GM12878 (cell line): ENCODE measurements around the gene GAB1. TPM values are rescaled to one million over a fixed set of nuclear protein-coding genes. Genes with fewer than 3 reads are reported as not detected.

Source experiments
- ATAC-seq: fragments of 200-7000 bp; cut with Tn5 transposase; 3 replicates; pipeline ENCODE4 v1.9.1; 2020; ENCODE audit warnings: mild to moderate bottlenecking, moderate library complexity
- BruUV-seq: library from RNA; stranded (reverse); fragments of 400-500 nt; replicated peaks from 2 replicates; lab custom pipeline; 2021; lab: Mats Ljungman, UMichigan
- CTCF ChIA-PET: fragments of 300-600 bp; sonication (Branson Sonifier 250); formaldehyde crosslinking; extraction: SDS; loops from one replicate; lab custom pipeline; 2021; ENCODE audit warnings: inconsistent platforms; lab: Yijun Ruan, JAX
- POLR2A ChIA-PET: fragments of 350-600 bp; formaldehyde crosslinking; extraction: SDS; loops from one replicate; lab custom pipeline; 2021; ENCODE audit warnings: inconsistent platforms; lab: Charles Lee
- RAD21 ChIA-PET: fragments of 300-600 bp; sonication (Branson Sonifier 250); formaldehyde crosslinking; loops from one replicate; lab custom pipeline; 2023; ENCODE audit warnings: antibody characterized with exemption; ENCODE audit not compliant: unreplicated experiment; lab: Charles Lee
- SMC1A ChIA-PET: fragments of 300-600 bp; sonication (Branson Sonifier 250); formaldehyde crosslinking; loops from one replicate; lab custom pipeline; 2023; ENCODE audit not compliant: unreplicated experiment, uncharacterized antibody; lab: Charles Lee
- DNase-seq: peaks from one replicate; pipeline ENCODE4 v3.0.0-alpha.2; 2011; ENCODE audit warnings: low read depth, low spot score
- FAIRE-seq: peaks from 3 replicates; lab custom pipeline; 2011; peaks lifted over from hg19 to GRCh38; lab: Jason Lieb, UNC
- H2AFZ ChIP-seq: 2 replicates; pipeline ENCODE4 v1.6.0; 2011; ENCODE audit warnings: low read depth, low read length, control low read depth; ENCODE audit not compliant: control insufficient read depth
- H3K27ac ChIP-seq: 2 replicates; pipeline ENCODE4 v1.5.1; 2011; ENCODE audit warnings: control low read depth; ENCODE audit not compliant: control insufficient read depth, insufficient read depth
- H3K27me3 ChIP-seq, 2 experiments: replicated peaks in 1 of 2; 2 replicates each; pipeline versions ENCODE4 v1.6.0 to v1.6.1; 2011; ENCODE audit warnings: low read length in 1 of 2; ENCODE audit not compliant: control insufficient read depth in 2 of 2, insufficient read depth in 2 of 2
- H3K36me3 ChIP-seq, 2 experiments: 2 replicates each; pipeline ENCODE4 v1.5.1; 2011; ENCODE audit warnings: low read length in 1 of 2; ENCODE audit not compliant: control insufficient read depth in 2 of 2, insufficient read depth in 2 of 2
- H3K4me1 ChIP-seq: 2 replicates; pipeline ENCODE4 v1.6.1; 2011; ENCODE audit warnings: mild to moderate bottlenecking, low read length, moderate library complexity, mixed read lengths; ENCODE audit not compliant: control insufficient read depth, insufficient read depth
- H3K4me2 ChIP-seq: 2 replicates; pipeline ENCODE4 v1.6.0; 2011; ENCODE audit warnings: control low read depth; ENCODE audit not compliant: control insufficient read depth, insufficient read depth
- H3K4me3 ChIP-seq: fragments of 200-600 bp; sonication (generic); 2 replicates; pipeline ENCODE4 v1.5.1; 2016
- H3K79me2 ChIP-seq: 2 replicates; pipeline ENCODE4 v1.6.0; 2011; ENCODE audit warnings: low read length; ENCODE audit not compliant: control insufficient read depth, insufficient read depth
- H3K9ac ChIP-seq: 2 replicates; pipeline ENCODE4 v1.8.0; 2011; ENCODE audit warnings: low read length, control low read depth, mixed read lengths; ENCODE audit not compliant: control insufficient read depth, insufficient read depth
- H3K9me3 ChIP-seq: replicated peaks from 3 replicates; pipeline ENCODE4 v1.5.1; 2011; ENCODE audit warnings: mild to moderate bottlenecking, low read length; ENCODE audit not compliant: control insufficient read depth, insufficient read depth
- H4K20me1 ChIP-seq: 2 replicates; pipeline ENCODE4 v1.6.0; 2011; ENCODE audit not compliant: control insufficient read depth, insufficient read depth
- CHD2 ChIP-seq: IDR thresholded peaks from 2 replicates; pipeline ENCODE4 v1.6.1; 2011; ENCODE audit warnings: low read depth, low read length, improper control_type of control experiment, borderline replicate concordance
- CREM ChIP-seq: IDR thresholded peaks from 2 replicates; pipeline ENCODE4 v1.6.1; 2014; ENCODE audit warnings: antibody characterized with exemption, low read depth
- DPF2 ChIP-seq: fragments of 450-650 bp; IDR thresholded peaks from 2 replicates; pipeline ENCODE4 v1.6.1; 2017; ENCODE audit warnings: mild to moderate bottlenecking
- FOS ChIP-seq: IDR thresholded peaks from 3 replicates; pipeline ENCODE4 v1.6.1; 2011; ENCODE audit warnings: borderline replicate concordance; ENCODE audit not compliant: insufficient read length; ENCODE audit errors: extremely low read depth
- GATAD2B ChIP-seq: fragments of 450-650 bp; conservative IDR thresholded peaks from 2 replicates; pipeline ENCODE4 v1.6.1; 2017; ENCODE audit warnings: low read depth, mild to moderate bottlenecking, moderate library complexity
- HCFC1 ChIP-seq: fragments of 150-350 bp; IDR thresholded peaks from 2 replicates; pipeline ENCODE4 v1.6.1; 2014; ENCODE audit warnings: low read length
- HDGF ChIP-seq: fragments of 450-650 bp; IDR thresholded peaks from 2 replicates; pipeline ENCODE4 v1.6.1; 2016; ENCODE audit warnings: antibody characterized with exemption
- IKZF2 ChIP-seq, 2 experiments: fragments of 450-650 bp; IDR thresholded peaks; 2 replicates each; pipeline ENCODE4 v1.6.1; 2017; ENCODE audit warnings: mild to moderate bottlenecking in 2 of 2, moderate library complexity in 2 of 2
- MEF2B ChIP-seq: fragments of 450-650 bp; IDR thresholded peaks from 2 replicates; pipeline ENCODE4 v1.6.1; 2018; ENCODE audit warnings: mild to moderate bottlenecking, moderate library complexity; ENCODE audit not compliant: partially characterized antibody, poor library complexity, severe bottlenecking
- MYB ChIP-seq: fragments of 150-350 bp; IDR thresholded peaks from 2 replicates; pipeline ENCODE4 v1.6.1; 2014; ENCODE audit warnings: mild to moderate bottlenecking, low read depth, low read length, borderline replicate concordance
- NFXL1 ChIP-seq: fragments of 450-650 bp; IDR thresholded peaks from 2 replicates; pipeline ENCODE4 v1.6.1; 2017; ENCODE audit warnings: antibody characterized with exemption, mild to moderate bottlenecking, borderline replicate concordance
- RBBP5 ChIP-seq: fragments of 200-600 bp; sonication (generic); conservative IDR thresholded peaks from 2 replicates; pipeline ENCODE4 v1.6.1; 2016
- RELA ChIP-seq: fragments of 450-650 bp; IDR thresholded peaks from 2 replicates; pipeline ENCODE4 v1.8.0; 2014; ENCODE audit warnings: borderline replicate concordance; ENCODE audit not compliant: partially characterized antibody
- SKIL ChIP-seq: fragments of 450-650 bp; IDR thresholded peaks from 2 replicates; pipeline ENCODE4 v1.6.1; 2017; ENCODE audit warnings: mild to moderate bottlenecking, low read depth, inconsistent platforms; ENCODE audit not compliant: poor library complexity, severe bottlenecking
- STAT1 ChIP-seq: fragments of 450-650 bp; conservative IDR thresholded peaks from 2 replicates; pipeline ENCODE4 v1.6.1; 2014; ENCODE audit warnings: antibody characterized with exemption, mild to moderate bottlenecking
- TAF1 ChIP-seq: IDR thresholded peaks from 2 replicates; pipeline ENCODE4 v1.6.1; 2011; ENCODE audit warnings: mild to moderate bottlenecking, low read depth, low read length, borderline replicate concordance
- ZNF24 ChIP-seq: fragments of 450-650 bp; IDR thresholded peaks from 2 replicates; pipeline ENCODE4 v1.6.1; 2017; ENCODE audit warnings: antibody characterized with exemption, mild to moderate bottlenecking
- WGBS: methylation state at CpG from one replicate; pipeline ENCODE4 v1.1.6; 2016; ENCODE audit warnings: low lambda C conversion rate; ENCODE audit not compliant: insufficient replicate concordance, insufficient coverage; ENCODE audit errors: missing lambda C conversion rate; 5-methylcytosine and 5-hydroxymethylcytosine counted together
- in situ Hi-C: fragments of 300-500 bp; cut with MboI; formaldehyde crosslinking; loops from 9 replicates; pipeline ENCODE4 v1.14.3; 2018; ENCODE audit warnings: mixed read lengths
- intact Hi-C: fragments of 100-400 bp; cut with micrococcal nuclease; formaldehyde crosslinking; loops from one replicate; pipeline ENCODE4 v1.14.2; 2022; ENCODE audit not compliant: unreplicated experiment
- polyA plus RNA-seq, 11 experiments: library from polyadenylated mRNA; depleted of rRNA in 4 of 11; unstranded in 6 of 11; stranded (reverse) in 5 of 11; fragments of >200 nt; fragmentation: Nextera tagmentation in 4 of 11; fragmentation: Illumina TruSeq in 1 of 11; extraction: Ambion mirVana in 4 of 11; extraction: Trizol in 1 of 11; gene quantifications; 1 replicate in 1 of 11; 2 replicates in 10 of 11; pipeline versions ENCODE4 v1.2.1 to v1.2.3, GENCODE V29; 2011 to 2016; ENCODE audit warnings: inconsistent platforms in 2 of 11, missing spikeins in 2 of 11, low read depth in 1 of 11
- total RNA-seq, 4 experiments: library from RNA; depleted of rRNA in 3 of 4; stranded (reverse); fragments of >200 nt in 3 of 4; fragmentation: Illumina TruSeq in 1 of 4; extraction: Trizol in 1 of 4; gene quantifications; 2 replicates each; pipeline versions ENCODE4 v1.2.1 to v1.2.3, GENCODE V29; 2013 to 2021
- TF ChIP-seq, protein P1 (sequence below): fragments of 450-650 bp; IDR thresholded peaks from 2 replicates; pipeline ENCODE4 v1.6.1; 2017; ENCODE audit warnings: low read depth, mild to moderate bottlenecking, moderate library complexity

The GAB1 gene
- total and polyA plus RNA-seq, 10 of the 15 experiments (the other 5 are each of a cell fraction or from before 2014, with no cell fraction given): 0.37 to 5.3 (median 3.2) TPM

GRCh38 chr4:143417679-143418403 is 81.2 kb downstream of the GAB1 start:
- RAD21 ChIA-PET: interaction anchor here (0.6 to 5.9 kb wide), 24 partner anchors 8 to 208 kb away, joined by 3 to 97 read pairs (median 5); no protein-coding TSS in a partner anchor
- TF ChIP-seq FOS: no peak
- TF ChIP-seq RELA: peak; percentile 85
- peak; percentile 84 to 92 for TF ChIP-seq IKZF2 (IDR thresholded peaks at IDR 0.05)
- TF ChIP-seq CREM: peak; percentile 29; the same call in 1 of the 2 replicates
- no peak for TF ChIP-seq TAF1
- TF ChIP-seq STAT1: no peak
- TF ChIP-seq SKIL: peak; percentile 40
- TF ChIP-seq, protein P1, sequence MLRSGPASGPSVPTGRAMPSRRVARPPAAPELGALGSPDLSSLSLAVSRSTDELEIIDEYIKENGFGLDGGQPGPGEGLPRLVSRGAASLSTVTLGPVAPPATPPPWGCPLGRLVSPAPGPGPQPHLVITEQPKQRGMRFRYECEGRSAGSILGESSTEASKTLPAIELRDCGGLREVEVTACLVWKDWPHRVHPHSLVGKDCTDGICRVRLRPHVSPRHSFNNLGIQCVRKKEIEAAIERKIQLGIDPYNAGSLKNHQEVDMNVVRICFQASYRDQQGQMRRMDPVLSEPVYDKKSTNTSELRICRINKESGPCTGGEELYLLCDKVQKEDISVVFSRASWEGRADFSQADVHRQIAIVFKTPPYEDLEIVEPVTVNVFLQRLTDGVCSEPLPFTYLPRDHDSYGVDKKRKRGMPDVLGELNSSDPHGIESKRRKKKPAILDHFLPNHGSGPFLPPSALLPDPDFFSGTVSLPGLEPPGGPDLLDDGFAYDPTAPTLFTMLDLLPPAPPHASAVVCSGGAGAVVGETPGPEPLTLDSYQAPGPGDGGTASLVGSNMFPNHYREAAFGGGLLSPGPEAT: peak; percentile 91
- no peak for TF ChIP-seq NFXL1
- TF ChIP-seq MEF2B: peak; percentile 77
- TF ChIP-seq GATAD2B: peak; percentile 75
- TF ChIP-seq CHD2: peak; percentile 82; the same call in 1 of the 2 replicates
- no peak for TF ChIP-seq HDGF
- no peak for TF ChIP-seq HCFC1
- TF ChIP-seq ZNF24: peak; percentile 54
- TF ChIP-seq MYB: 0 out of 2 replicates have a peak, but pooled peaks have one; percentile 37
- no peak for TF ChIP-seq RBBP5
- peak; percentile 92 for TF ChIP-seq DPF2

More at GRCh38 chr4:143417679-143418403, 81.2 kb downstream of the GAB1 start:
- H3K9ac ChIP-seq: no peak overlapping the region
- H3K36me3 ChIP-seq: no peaks in the 10 kb centered on the region
- H3K9me3 ChIP-seq: no peaks in the 10 kb centered on the region
- intact Hi-C loops (no loop called here), in situ Hi-C loops (no loop called here)
- ChIA-PET SMC1A (interaction anchor here (0.8 to 12.4 kb wide), 25 partner anchors 9 to 217 kb away, joined by 3 to 166 read pairs (median 5); partner anchors contain the start of gene GAB1), CTCF (interaction anchor here (1.0 to 6.3 kb wide), 11 partner anchors 9 to 81 kb away, joined by 3 to 70 read pairs (median 7); no protein-coding TSS in a partner anchor), POLR2A (interaction anchor here (0.8 to 4.3 kb wide), 13 partner anchors 8 to 97 kb away, joined by 3 to 33 read pairs (median 7); no protein-coding TSS in a partner anchor)
- H3K4me2 ChIP-seq: peak overlapping the region; percentile 43
- H3K27me3 ChIP-seq: no peaks in the 10 kb centered on the region
- FAIRE-seq: peak; percentile 7
- 3% methylated on average over 12 of the region's 12 CpGs for WGBS
- no peaks in the 10 kb centered on the region for H3K79me2 ChIP-seq
- no peak overlapping the region for H3K27ac ChIP-seq
- H4K20me1 ChIP-seq: no peaks in the 10 kb centered on the region
- no peaks in the 10 kb centered on the region for H3K4me1 ChIP-seq
- DNase-seq: peak; percentile 74
- no peak overlapping the region for H3K4me3 ChIP-seq
- peak; percentile 97 for ATAC-seq
- peak overlapping the region; percentile 40 for H2AFZ ChIP-seq
- BruUV-seq: no TSS peak
